Ovary (tissue), 3 donors: ENCODE results near the gene MTMR12.

Experiments used
- CTCF ChIP-seq, 3 donors: fragments of 450-650 bp in 2 of 3; fragments of 200-600 bp in 1 of 3; IDR thresholded peaks; one replicate each; pipeline versions ENCODE4 v1.5.1 to v1.8.0; 2016 to 2022; ENCODE audit warnings: antibody characterized with exemption in 3 of 3, mild to moderate bottlenecking in 1 of 3
- POLR2A ChIP-seq: fragments of 450-650 bp; IDR thresholded peaks from one replicate; pipeline ENCODE4 v1.6.1; 2017; ENCODE audit warnings: antibody characterized with exemption, mild to moderate bottlenecking, moderate library complexity
- donor health status: DM: no; HTN: no; CAD: no.

DNA sequence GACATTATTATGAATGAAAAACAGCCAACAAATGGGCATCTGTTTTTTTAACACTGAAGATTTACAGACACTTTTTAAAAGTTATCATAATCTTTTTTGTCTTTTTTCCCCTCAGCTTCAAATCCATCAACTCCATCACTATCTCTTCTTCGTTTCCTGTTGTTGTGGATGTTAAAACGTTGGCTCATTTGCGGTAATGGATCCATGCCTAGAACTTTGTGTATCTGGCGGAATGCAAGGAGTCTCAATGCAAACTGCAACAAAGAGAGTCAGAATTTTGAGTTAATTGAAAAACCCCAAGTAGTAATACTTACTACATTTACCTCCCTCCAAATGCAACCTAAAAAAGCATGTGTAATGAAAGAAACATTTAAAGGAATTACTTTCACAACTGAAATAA, 42.9 kb upstream of the MTMR12 start:
- TF ChIP-seq POLR2A: no peak
- no peak for TF ChIP-seq CTCF (IDR thresholded peaks at IDR 0.05)
